Measurements from ENCODE around the gene MYO19. TPM values are rescaled to one million over a fixed set of nuclear protein-coding genes. Genes with fewer than 3 reads are reported as not detected.

Gene MYO19
- total and polyA plus RNA-seq, 8 donors, result 11.8 to 311 (median 112) TPM

Small RNAs within 50 kb of the gene (small RNA-seq; reads per million reads assigned to genes)
- 0 reads per million in 4 donors for gene RNA5SP439

Other genes with a start within 250 kb of the MYO19 start
- gene TBC1D3G, start 211.0 kb downstream of the MYO19 start, total RNA-seq, result not detected
- 1 to 10 TPM in 1 of 3 donors, under 1 TPM in 1, not detected in 1; 0.61 to 4.1 TPM for gene TBC1D3G, start 211.0 kb downstream of the MYO19 start, polyA plus RNA-seq
- not detected for gene TBC1D3H, start 146.4 kb downstream of the MYO19 start, total RNA-seq
- gene TBC1D3H, start 146.4 kb downstream of the MYO19 start, polyA plus RNA-seq, result 1 to 10 TPM in 1 of 3 donors, under 1 TPM in 1, not detected in 1; 0.61 to 6.1 TPM
- gene ZNHIT3, start 48.2 kb downstream of the MYO19 start, total RNA-seq, result 10 to 100 TPM in 3 of 5 donors, 1 to 10 TPM in 1, under 1 TPM in 1; 0.87 to 86.2 (median 21.0) TPM
- 10 to 100 TPM; 36.5 to 66.6 (median 48.4) TPM for gene ZNHIT3, start 48.2 kb downstream of the MYO19 start, polyA plus RNA-seq
- 10 to 100 TPM in 1 of 5 donors, 1 to 10 TPM in 1, under 1 TPM in 2, not detected in 1; 0.45 to 12.7 (median 2.9) TPM for gene PIGW, start 119 bp upstream of the MYO19 start, total RNA-seq
- gene PIGW, start 119 bp upstream of the MYO19 start, polyA plus RNA-seq, result 1 to 10 TPM; 3.5 to 6.4 (median 4.3) TPM
- gene GGNBP2, start 10.1 kb upstream of the MYO19 start, total RNA-seq, result 100 to 1,000 TPM in 2 of 5 donors, 10 to 100 TPM in 3; 15.8 to 161 (median 69.8) TPM
- 10 to 100 TPM; 24.7 to 40.2 (median 38.9) TPM for gene GGNBP2, start 10.1 kb upstream of the MYO19 start, polyA plus RNA-seq
- gene DHRS11, start 57.0 kb upstream of the MYO19 start, total RNA-seq, result 100 to 1,000 TPM in 1 of 5 donors, 10 to 100 TPM in 2, 1 to 10 TPM in 2; 8.5 to 339 (median 14.9) TPM
- 10 to 100 TPM; 11.0 to 12.1 (median 11.0) TPM for gene DHRS11, start 57.0 kb upstream of the MYO19 start, polyA plus RNA-seq
- 10 to 100 TPM in 2 of 5 donors, 1 to 10 TPM in 2, not detected in 1; 1.8 to 38.5 (median 7.4) TPM for gene MRM1, start 66.7 kb upstream of the MYO19 start, total RNA-seq
- 1 to 10 TPM; 2.4 to 8.0 (median 7.8) TPM for gene MRM1, start 66.7 kb upstream of the MYO19 start, polyA plus RNA-seq

Data from stomach (tissue), 8 donors.